GM18909 (cell line): ENCODE data around the gene C2orf92.
"Not testable (repeated sequence)": the region's sequence is repeated elsewhere in the genome, so short reads cannot be mapped to it uniquely, and the experiment has no call there.

ENCODE experiments used
- ATAC-seq: cut with Tn5 transposase; IDR thresholded peaks from one replicate; pipeline ENCODE4 v1.9.1; 2021; ENCODE audit warnings: mild to moderate bottlenecking; ENCODE audit not compliant: unreplicated experiment, poor library complexity

The C2orf92 gene

DNA sequence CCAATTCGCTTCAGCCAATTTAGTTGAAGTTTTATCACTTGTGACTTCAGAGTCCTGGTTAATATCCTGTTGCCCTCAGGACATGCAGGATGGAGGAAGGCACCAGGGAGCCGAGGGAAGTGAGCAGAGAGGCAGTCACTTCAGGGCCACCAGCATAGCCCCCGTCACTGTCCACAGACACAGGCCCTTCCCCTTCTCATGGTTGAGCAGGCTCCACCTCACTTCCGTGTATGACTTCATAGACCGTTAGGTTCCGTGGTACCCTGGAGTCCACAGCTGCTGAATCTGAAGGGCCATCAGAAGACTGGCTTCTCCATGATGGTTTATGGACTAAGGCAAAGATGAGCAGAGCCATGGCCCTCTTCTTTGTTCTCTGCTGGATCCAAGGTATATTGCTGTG is at the start of gene C2orf92:
TSS of gene C2orf92 (plus strand) at position 266 of the 400 bp plus-strand sequence. CDS start at position 342, 76 bp downstream.
- no peak for ATAC-seq

DNA sequence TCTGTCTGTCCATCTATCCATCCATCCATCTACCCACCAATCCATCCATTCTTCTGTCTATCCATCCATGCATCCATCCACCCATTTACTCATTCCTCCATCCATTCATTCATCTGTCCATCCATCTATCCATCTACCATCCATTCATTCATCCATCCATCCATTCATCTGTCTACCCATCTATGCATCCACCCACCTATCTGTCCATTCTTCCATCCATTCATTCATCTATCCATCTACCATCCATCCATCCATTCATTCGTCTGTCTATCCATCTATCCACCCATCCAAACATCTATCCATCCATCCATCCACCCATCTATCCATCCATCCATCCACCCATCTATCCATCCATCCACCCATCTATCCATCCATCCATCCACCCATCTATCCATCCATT is 49.0 kb upstream of the C2orf92 start:
- not testable (repeated sequence) for ATAC-seq

DNA sequence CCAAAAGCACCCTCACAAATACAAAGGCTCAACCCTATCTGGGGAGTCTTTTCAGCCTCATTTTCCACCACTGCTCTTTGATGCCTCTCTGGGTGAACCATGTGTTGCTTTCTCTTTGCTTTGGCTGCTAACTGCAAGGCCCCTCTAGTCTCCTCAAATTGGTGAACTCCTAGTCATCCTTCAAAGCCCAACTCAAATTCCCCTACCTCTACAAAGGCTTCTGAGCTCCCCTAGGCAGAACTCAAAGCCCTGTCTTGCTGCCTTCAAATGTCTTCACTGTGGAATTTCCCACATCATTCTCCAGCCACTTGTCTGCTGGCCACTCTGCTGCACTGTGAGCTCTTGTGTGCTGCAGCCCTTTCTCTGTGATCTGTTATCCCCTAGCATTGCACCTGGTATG is 46.5 kb upstream of the C2orf92 start:
- not testable (repeated sequence) for ATAC-seq

DNA sequence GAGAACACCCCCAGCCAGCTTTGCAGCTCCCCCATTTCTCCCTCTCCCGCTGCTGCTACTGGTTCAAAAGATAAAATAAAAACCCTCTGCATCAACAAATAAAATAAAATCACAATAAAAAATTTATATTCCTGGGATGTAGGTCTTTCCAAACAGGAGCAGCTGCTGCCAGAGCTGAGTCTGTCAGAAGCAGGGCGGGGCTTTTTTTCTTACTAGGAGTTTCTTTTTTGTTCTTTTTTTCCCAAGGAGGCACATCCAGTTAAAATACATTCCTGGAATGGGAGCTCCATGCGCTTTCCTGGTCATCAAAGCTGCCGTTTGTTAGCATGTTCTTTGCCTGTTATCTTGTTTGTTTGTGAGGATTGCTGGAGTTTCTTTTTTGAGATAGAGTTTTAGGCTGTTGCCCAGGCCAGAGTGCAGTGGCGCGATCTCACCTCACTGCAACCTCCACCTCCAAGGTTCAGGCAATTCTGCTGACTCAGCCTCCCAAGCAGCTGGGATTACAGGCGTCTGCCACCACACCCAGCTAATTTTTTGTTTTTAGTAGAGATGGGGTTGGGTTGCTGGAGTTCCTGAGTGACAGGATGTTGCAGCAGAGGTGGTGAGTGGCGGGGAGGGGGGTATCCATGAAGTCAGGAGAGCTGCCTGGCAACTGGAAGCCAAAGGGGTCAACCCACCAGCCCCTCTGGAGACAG is 44.0 kb upstream of the C2orf92 start:
- ATAC-seq: not testable (repeated sequence)

DNA sequence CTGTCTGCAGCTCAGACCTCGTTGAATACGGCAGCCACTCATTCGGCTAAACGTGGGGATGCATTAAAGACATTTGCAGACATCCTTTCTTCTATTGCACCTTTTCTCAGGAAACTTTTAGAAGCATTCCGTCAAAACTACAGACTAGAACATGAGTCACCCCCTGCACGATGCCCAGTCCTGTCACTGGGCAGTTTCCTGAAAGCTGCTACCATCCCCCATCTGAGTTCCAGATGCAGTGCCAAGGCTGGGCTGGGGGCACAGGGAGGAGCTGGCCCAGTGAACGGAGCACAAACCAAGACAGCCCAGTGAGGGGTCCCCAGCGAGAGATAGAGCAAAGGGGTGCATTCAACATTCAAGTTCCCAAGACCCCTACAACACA is 43.5 kb upstream of the C2orf92 start:
- ATAC-seq: not testable (repeated sequence)

DNA sequence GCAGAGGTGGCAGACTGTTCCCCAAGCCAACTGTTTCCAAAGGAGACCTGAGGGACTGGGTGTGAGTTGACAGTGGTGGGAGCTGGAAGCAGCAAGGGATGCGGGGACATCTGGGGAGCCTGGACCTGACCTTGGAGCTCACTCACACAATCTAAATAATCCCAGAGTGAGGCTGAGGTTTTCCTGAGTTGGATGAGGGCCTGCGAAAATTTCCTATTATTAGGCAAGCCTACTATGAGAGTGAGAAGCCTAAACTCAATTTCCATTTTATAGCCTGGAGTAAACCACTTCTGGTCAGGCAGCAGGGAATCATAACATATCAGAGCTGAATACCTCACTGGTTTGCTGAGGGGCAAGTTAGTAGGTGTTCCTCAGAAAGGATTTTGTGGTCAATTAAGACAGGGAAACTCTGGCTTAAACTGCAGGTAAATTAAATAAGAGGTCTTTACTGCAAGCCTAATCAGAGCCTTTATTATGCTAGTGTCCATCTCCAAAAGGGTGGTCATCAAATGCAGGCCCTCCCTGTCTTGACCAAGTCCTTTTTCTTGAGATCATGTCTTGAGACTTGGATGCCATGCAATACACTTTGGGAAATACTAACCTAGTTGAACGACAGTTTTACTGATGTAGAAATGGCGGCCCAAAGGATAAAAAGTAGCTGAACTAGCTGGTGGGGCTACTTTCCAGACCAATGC is 25.3 kb upstream of the C2orf92 start:
- no peak for ATAC-seq

DNA sequence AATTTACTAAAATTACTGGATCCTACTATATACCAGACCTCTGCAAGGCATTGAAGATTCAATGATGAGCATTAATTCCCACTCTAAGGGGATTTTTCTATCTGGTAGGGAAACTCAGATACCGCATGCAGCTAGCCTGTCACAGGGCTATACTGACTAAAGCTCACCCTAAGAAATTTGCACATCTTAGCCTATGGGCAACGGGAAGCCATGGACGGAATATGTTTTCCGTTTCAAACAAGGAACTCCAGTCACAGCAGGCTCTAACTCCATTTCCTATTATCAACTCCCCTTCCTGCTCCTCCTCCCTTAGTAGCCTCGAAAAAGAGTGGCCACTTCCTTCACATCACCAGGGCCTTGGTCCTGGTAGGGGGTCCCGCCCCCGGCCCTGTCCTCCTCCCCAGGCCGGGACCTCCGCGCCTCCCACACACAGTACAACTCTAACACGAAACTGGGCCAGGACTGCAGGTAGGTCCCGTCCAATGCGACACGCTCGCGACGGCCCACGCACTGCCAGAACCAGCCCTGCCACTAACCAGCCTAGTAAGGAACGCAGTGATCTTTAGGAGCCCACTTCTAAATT is 24.3 kb upstream of the C2orf92 start:
- ATAC-seq: peak; percentile 27

DNA sequence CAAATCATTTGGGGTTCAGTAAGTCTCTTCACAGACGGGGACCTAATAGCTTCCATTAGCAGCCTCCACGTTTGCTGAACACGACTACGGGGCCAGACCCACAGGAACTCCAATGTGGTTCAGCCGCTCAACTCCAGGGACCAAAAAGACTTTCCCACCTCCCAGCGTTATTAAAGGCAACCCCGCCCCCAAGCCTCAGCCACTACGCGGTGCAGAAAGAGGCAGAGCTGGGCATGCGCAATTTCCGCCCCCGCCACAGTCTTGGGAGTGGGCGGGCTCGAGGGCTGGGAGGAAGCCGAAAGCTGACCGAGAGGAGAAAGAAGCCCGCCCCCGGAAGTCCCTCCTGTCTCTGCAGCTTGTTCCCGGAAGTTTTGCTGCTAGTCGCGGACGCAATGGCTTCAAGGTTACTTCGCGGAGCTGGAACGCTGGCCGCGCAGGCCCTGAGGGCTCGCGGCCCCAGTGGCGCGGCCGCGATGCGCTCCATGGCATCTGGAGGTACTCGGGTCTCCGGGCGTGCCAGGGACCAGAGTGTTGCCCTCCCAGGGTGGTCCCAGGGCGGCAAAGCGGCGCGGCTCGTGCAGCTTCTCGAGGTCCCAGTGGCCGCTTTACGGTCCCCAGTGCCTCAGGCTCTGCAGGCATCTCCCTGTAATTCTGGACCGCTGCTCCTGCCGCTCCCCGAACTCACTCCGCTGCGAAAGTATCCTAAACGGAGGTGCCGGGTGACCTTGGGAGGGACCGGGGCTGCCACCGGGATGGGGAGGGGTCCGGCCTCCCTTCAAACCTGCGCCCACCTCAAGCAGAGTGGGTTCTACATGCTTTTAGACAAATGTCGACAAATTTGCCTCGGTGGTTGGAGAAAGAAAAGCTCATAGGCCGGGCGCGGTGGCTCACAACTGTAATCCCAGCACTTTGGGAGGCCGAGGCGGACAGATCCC is 23.6 kb upstream of the C2orf92 start, which contains the start of gene COX5B:
TSS of gene COX5B (plus strand) at position 368 of the 935 bp plus-strand sequence. CDS start at position 393, 25 bp downstream.
- ATAC-seq: peak; percentile 96

DNA sequence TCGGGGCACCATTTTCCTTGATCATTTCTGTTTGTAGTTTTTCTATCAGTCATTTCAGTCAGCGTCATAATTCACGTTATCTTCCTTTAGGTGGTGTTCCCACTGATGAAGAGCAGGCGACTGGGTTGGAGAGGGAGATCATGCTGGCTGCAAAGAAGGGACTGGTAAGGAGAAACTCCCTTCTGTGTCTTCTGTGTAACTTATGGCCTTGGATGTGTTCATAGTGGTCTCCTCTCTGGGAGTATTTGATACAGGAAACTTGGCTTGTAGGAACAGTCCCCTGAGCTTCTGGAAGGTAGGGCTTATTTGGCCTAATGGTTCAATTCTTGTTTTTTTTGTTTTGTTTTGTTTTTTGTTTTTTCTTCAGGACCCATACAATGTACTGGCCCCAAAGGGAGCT is 22.5 kb upstream of the C2orf92 start:
- no peak for ATAC-seq

DNA sequence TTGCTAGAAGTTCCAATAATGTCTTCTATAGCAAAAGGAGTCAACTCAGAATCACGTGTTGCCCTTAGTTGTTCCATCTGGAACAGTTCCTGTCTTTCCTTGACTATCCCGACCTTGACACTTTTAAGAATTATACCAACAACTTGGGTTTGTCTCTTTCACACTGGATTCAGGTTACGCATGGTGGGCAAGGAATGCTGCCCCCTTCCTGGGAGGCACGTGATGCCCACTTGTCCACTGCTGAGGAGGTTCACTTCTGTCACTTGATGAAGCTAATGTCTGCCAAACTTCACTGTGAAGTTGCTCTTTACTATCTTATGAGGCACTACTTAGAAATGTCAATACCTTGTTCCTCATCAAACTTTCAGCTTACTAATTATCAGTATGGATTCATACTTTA is 18.4 kb upstream of the C2orf92 start:
- no peak for ATAC-seq

DNA sequence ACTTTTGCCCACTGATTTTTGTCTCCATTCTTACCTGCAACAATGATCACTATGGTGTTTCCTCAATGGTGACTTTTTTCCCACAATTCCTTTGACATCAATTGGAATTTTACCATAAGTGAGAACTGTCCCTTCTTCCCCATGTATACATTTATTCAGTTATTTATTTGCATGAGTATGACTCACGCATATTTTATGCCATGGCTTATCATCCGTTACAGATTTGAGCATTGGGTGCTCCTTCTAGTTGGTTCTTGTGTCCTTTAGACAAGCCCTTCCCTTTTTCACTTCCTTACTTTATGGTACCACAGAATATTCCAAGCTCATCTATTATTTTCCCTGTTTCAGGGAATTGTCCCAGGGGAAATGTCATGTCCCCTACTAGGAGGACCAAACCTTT is 16.0 kb upstream of the C2orf92 start:
- ATAC-seq: no peak

DNA sequence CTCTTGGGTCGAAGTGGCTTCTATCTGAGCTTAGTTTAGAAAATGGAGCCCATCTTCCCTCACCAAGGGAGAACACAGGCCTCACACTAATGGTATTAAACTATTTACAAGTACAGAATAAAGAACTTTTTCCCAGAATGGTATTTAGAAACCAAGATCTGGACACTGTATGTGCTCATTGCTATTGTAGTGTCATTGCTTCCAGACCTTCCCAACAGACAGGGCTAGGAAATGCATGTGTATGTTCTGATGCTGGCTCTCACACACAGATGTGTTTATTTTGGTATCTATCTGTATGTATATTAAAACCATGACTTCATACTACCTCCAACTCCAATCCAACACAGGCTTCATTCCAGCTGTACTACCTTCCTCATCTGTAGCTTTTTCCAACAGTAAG is 15.6 kb upstream of the C2orf92 start:
- no peak for ATAC-seq

DNA sequence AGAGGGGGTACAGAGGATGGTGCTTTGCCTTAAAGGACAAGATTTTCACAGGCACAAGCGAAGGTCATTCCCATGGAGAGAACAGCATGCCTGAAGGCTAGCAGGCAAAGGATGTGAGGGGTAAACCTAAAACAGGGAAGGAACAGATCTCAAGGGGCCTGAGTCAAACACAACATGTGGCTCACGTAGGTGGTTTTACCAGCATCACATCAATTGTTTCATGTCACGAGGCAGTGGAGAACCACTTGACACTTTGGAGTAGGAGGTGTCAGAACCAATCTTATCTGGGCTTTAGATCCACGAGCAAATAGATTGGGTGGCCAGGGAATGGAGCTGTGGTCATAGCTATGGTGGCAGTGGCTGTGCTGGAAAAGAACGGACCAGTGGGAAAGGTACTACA is 15.2 kb upstream of the C2orf92 start:
- ATAC-seq: no peak

DNA sequence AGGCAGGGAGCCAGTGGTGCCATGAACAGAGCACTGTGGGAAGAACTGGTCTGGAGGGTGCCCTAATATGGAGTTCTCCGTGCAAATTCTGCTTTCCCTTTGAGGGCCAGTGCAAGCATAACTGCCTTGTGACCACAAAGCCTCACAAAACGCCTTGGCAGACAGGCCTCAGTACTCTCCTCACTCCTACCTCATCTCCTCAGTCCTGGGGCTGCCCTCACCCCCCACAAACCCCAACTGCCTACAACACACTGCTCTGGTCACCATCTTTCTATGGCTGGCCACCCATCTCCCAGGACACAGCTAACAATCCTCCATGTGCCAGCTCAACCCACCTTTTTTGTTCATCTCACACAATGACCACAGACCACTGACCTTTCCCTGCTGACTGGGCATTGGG is 14.7 kb upstream of the C2orf92 start:
- ATAC-seq: no peak

DNA sequence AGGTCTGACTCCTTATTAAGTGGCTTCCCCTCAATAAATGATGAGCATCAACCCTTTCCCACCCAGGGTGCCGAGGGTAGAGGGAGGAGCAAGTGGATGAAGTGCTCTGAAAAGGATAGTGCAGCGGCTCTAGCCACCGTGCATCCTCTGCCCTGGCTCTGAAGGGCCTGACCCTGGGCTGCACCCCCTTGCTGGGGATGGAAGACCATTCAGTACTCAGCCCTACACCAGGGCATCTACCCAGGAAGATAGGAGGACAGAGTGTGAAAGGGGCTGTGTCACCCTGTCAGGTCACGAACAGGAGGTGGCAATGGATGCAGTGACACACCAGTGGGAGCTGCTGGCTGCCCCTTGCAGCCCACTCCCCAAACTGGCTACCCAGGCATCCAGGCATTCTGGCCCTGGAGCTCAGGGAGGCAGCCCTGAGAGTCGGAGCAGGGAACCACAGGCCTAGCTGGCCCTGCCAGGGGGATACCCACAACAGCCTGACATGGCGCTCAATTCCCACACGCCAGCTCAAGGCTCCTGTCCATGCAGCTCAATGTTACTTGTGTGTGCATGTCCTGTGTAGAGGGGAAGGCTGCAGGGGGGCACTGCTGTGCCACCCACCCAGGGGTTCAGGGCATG is 13.3 kb upstream of the C2orf92 start:
- no peak for ATAC-seq

DNA sequence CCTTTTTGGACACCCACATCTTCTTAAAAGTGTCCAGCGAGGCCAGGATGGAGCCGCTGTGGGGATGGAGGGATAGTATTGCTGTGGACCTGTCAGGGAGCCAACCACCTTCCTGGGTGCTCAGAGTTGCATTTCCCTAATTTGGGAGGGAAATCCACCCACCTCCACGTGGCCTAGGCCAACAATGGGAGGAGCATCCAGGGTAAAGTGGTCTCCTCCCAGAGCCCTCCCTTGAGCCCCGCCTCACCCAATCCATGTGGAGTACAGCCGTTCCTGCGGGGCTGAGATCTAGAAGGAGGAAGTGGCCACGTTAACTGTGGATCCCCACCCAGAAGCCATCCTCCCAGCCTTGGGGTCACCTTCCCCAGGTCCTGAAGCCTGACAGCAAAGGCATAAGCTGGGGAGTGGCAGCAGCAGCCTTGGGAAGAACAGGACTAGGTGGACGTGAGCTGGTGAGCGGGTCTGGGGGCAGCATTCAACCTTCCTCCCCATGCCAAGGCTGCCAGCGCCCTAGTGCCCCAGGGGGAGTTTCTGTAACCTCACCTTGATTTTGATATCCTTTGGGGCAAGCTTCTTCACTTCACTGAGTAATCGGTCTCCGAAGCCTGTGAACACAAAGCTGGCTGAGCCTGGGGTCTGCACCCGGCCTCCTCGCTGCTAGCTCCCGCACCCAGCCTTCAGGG is 12.5 kb upstream of the C2orf92 start:
- ATAC-seq: no peak

DNA sequence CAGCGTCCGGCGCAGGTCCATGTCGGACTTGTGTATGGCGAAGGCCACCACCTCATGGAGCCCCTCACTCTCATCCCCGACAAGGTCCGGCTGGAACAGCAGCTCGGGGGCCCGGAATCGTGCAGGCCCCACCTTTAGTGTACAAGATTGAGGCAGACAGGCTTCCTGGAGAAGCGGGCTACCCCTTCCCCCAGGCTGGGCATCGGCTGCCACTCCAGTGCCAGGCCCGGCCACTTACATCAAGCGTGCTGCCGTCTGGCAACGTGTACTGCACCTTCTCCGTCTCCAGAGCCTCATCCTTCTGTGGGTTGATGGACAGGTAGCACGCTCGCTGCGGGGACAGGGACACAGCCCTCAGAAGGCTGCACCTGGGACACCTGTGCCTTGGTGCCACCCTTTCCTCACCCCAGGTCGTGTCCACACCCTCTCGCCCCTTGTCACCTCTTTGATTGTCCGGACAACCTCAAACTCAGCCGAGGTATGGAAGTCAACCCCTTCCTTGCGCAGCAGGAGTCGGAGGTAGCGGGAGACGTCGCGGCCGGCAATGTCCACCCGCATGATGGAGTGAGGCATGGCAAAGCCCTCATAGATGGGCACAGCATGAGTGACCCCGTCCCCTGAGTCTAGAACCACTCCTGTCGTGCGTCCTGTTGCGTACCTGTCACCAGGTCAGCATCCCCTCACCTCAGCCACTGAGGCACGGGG is 11.4 kb upstream of the C2orf92 start:
- no peak for ATAC-seq

DNA sequence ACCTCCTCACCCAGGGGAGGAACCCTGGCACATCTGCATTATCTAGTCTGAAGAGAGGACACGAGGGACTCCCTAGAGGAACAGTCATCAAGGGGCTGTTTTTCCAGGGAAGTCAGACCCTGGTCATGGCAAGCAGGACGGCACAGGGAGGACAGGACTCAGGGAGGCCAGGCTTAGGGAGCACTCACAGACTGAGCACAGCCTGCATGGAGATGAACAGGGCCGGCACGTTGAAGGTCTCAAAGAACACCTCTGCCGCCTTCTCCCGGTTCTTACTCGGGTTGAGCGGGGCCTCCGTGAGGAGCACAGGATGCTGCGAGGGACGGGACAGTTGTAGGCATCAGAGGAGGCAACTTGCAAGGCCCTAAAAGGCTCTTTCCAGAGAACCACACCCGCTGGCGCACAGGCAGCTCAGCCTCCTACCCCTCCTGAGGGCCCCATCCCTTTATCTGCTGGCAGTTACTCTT is 10.8 kb upstream of the C2orf92 start:
- no peak for ATAC-seq
